Activated CD4-positive, alpha-beta T cell treated with anti-CD3 and anti-CD28 coated beads, Interleukin-2, amount 50 U/mL, for 48 hours (primary cell): ENCODE data around the gene FAM163B.
"Not testable (repeated sequence)": the region's sequence is repeated elsewhere in the genome, so short reads cannot be mapped to it uniquely, and the experiment has no call there.

Source experiments
- DNase-seq, 2 experiments: peaks; one replicate each; pipeline ENCODE4 v3.0.0-alpha.2; 2020

The FAM163B gene

DNA sequence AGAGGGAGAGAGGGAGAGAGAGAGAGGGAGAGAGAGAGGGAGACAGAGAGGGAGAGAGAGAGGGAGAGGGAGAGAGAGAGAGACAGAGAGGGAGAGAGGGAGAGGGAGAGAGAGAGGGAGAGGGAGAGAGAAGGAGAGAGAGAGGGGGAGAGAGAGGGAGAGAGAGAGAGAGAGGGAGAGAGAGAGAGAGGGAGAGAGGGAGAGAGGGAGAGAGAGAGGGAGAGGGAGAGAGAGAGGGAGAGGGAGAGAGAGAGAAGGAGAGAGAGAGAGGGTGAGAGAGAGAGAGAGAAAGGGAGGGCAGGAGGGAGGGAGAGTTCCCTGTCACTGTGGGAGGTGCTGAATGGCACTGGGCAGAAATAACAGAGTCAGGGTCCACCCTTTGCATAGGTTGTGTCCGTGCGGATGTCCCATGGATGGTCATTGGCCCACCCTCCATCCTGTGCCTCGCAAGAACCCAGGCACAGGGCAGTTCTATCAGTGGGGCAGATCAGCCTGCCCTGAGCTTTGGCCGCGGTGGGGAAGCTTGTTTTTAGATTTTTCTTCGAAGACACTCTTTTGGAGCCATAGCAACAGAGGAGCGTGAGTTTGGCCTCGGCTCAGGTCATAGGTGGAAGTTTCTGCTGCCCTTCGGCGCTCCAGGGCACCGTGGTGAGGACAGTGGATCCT, 44.6 kb downstream of the FAM163B start:
- DNase-seq: no peak

- DNase-seq: not testable (repeated sequence)
These were observed 45.4 kb downstream of the FAM163B start for GRCh38 chr9:133563814-133564213.

DNA sequence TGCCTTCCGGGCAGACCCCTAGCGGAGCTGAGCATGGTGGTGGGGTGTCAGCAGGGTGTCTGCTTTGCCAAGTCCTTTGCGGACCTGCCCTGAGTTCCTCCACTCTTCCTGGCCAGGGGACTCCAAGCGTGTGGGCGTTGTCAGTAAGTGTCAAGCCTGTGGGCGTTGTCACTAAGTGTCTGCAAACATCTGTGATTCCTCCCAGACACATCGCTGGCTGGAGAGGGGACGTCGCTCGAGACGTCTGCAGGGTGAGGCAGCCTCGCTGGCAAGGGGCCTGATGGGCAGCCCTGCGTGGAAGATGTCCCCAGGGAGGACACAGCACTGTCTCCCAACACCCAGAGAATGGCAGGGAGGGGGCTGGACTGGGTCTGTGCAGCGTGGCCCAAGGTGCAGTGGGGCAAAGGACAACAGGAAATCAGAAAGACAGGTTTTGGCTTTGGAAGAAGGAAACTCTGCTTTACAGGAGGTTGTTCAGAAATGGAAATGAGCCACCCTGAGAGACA, 45.8 kb downstream of the FAM163B start:
- DNase-seq: no peak

- no peak for DNase-seq
These were observed 46.4 kb downstream of the FAM163B start for GRCh38 chr9:133562611-133563290.

DNA sequence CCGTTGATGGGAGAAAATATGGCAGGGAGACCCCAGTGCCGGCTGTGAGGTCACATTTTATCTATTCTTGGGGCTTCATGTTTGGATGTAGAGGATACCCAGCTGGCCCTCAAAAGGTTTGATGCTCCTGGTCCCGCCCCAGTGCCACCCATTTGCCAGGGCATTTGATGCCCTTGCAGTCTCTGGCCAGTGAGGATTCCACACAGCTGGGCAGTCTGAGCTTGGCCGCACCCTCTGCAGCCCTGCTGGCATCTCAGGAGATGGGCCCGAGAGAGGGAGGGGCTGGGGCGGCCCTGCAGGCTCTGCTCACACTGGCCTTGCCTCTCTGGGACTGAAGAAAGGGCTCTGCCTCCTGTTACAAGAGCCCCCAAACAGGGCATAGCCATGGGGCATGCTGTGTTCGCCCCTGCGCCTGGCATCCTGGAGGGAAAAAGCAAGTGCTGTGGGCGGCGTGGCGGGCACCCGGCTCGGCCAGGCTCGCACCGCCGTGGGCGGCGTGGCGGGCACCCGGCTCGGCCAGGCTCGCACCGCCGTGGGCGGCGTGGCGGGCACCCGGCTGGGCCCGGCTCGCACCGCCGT, 47.1 kb downstream of the FAM163B start:
- no peak for DNase-seq

DNA sequence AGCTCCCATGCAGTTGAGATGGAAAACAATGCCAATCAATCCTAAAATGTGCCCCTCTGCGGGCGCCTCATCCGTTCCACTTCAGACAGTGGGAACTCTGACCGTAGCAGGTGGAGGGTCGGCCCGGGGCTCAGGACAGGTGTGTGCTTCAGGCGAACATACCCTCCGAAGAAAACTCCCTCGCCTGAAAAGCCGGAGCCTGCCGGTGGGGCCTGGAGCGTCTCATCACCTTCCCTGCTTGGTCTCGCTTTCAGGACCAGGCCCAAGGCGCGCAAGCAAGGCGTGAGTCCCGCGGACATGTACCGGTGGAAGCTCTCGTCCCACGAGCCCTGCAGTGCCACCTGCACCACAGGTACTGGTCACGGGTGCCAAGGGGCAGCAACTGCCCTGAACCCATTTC, 48.2 kb downstream of the FAM163B start:
- DNase-seq: no peak

GRCh38 chr9:133560311-133560710, 48.9 kb downstream of the FAM163B start:
- no peak for DNase-seq

GRCh38 chr9:133558191-133559126, 50.7 kb downstream of the FAM163B start:
- peak; percentile 28 to 40 for DNase-seq

- no peak for DNase-seq
These were observed 51.6 kb downstream of the FAM163B start for GRCh38 chr9:133557581-133557980.

GRCh38 chr9:133556354-133556753, 52.8 kb downstream of the FAM163B start:
- DNase-seq: no peak

DNA sequence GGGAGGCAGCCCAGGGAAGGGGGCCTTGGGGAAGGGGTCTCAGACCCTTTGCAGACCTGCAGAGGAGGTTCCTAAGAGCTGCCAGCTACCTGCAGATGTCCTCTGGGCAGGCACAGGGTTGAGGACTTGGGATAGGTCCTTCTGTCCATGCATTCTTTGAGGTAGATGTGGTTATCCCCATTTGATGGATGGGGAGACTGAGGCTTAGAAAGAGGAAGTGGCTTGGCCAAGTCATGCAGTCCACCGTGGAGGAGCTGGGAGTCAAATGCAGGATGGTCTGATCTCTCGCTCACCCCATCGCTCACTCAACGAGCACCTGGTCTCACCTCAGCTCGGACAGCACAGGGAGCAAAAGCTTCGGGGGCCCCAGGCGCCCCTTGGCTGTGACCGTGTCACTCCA, 54.5 kb downstream of the FAM163B start:
- DNase-seq: no peak

GRCh38 chr9:133553973-133554713, 55.0 kb downstream of the FAM163B start:
- no peak for DNase-seq

- no peak for DNase-seq
These were observed 56.1 kb downstream of the FAM163B start for GRCh38 chr9:133553123-133553522.

GRCh38 chr9:133552236-133552635, 57.0 kb downstream of the FAM163B start:
- DNase-seq: no peak

DNA sequence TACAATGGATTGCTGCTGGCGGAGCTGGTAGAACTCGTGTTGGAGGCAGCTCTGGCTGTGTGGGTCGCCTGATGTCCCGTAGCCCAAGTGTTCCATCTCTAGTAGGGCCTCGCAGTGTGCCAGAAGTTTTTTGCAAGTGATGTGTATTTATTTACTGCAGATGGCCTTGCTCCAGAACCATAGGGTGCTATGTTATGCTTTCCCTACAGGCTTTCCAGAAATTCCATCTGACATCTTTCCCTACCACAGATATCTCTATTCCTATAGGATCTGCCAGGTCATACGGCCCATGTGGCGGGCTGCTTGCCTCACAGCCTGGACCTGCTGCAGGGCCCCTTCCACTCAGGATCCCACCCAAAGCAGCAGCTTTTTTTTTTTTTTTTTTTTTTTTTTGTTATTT, 57.7 kb downstream of the FAM163B start:
- DNase-seq: no peak

DNA sequence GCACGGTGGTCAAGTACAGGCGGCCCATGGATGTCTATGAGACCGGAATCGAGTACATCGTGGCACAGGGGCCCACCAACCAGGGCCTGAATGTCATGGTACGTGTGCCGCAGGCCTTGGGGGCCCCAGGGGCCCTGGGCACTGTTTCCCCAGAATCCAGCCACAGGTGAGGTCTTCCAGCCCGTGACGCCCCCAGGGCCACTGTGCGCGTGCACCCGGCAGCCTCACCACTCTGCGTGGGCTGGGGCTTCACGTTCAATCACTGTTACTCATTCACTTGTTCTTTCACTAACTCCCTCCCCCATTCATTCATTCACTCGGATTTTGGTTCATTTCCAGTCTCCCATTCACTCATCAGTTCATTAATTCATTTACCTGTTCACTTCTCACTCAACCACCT, 62.1 kb downstream of the FAM163B start:
- DNase-seq: no peak

GRCh38 chr9:133546287-133546680, 62.9 kb downstream of the FAM163B start:
- DNase-seq: no peak

DNA sequence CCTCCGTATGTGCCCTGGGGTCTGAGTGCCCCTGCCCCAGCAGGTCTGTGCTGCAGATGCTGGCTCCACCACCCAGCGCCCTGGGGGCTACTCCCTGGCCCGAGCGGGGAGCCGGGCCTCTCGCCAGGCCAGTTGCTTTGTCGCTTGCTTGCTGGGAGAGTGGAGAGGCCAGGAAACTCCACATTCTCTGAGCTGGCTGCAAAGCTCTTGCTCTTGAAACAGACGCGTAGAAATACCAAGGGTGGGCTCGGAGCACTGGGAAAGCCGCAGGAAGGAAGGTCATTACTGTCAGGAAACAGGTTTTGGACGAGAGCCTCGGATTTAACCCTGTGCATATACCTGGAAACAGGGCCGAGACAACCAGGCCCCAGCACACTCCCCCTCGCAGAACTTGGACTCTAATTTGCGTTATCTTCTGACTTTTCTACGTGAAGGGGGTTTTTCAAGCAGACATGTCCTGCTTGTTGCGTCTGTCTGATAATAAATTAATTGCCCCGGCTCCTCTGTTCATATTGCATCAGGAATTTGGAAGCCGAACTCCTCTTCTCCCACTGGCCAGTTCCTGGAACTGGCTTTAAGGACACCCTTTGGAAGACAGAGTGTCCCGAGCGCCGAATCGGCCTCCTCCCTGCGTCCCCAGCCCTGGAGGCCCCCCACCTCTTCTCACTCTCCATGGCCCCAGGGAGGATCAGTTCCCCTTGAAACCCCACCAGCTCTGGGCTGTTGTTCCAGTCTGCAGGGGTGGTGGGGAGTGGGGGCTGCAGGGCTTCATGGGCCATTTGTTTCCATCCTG, 63.5 kb downstream of the FAM163B start:
- DNase-seq: no peak

DNA sequence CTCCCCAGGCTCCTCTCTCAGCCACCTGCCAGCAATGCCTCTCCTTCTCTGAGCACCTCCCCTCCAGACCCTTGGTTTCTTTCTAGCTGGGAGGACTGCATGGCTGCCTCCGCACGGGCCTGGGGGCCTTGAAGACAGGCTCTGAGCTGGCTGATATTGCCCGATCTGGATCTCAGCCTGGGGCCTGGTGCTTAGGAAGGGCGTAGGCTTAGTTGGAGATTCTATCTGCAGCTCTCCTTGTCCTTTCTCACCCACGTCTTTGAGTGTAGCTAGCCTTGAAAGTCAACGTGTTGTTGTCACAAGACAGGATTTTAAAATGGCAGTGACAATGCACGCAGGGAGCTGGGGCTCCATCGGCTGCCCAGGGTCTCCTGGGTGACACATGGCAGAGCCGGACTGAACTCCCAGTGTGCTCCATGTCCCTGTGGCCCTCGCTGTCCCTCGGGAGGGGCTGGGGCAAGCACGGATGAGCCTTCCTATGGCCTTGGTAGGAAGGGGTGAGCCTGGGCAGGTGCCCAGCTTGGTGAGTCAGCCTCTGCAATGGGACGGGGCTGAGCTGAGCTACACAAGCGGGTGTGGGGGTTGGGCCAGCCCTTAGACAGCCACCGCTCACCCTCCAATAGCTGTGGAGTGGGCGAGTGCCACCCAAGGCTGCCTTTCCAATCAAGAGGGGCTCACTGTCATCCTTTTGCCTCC, 65.3 kb downstream of the FAM163B start:
- DNase-seq: no peak

DNA sequence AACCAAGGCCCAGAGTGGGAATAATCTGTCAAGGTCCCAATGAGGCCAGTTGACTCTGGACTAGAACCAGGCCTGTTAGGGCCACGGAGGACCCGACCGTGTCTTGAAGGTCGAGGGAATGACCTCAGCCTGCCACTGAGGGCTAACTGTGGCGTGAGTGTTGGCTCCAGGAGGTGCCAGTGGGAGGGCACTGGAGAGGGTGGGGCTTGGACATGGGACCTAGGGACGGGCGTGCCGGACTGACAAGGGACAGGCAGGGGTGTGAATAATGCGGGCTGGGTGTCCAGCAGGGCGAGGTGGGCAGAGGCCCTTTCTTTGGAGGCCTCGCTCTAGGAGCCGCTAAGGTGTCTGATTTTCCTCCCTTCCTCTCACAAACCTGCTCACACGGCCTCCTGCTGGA, 67.2 kb downstream of the FAM163B start:
- no peak for DNase-seq

- DNase-seq: no peak
These were observed 68.5 kb downstream of the FAM163B start for GRCh38 chr9:133540698-133541025.
